Measurements from ENCODE around the gene PANK4. TPM values are rescaled to one million over a fixed set of nuclear protein-coding genes. Genes with fewer than 3 reads are reported as not detected.

The PANK4 gene
- total RNA-seq, 6 donors from 2014 or later = 20.7 to 123 (median 36.9) TPM

DNA sequence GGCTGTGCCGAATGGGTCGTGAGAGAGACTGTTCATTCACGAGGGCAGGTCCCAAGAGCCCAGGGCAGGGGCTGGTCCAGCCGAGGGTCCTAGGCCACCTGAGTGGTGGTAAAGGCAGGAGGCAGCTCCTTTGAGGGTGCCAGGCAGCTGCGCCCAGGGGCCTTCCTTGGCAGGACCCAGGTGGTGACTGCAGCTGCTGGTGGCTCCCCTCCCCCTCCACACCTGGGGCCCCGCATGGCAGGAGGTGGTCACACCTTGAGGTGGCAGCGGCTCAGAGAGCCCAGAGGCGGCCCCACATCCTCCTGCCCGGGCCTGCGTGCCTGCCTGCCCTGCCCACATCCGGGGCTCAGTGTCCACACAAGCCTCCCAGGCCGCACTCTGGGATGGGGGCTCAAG lies 60.1 kb downstream of the PANK4 start:
- ATAC-seq (ENCODE audit: low FRiP score in 2 of 2) (no peak), DNase-seq (no peak)
- no peak for TF ChIP-seq POLR2A (IDR thresholded peaks at IDR 0.05)
- Histone ChIP-seq H3K4me3 (no peak overlapping the region), H3K9me3 (no peaks in the 10 kb centered on the region), H3K27me3 (peaks cover 0 to 26% (median 10%) of the 10 kb centered on the region in 4 donors), H3K36me3 (no peaks in the 10 kb centered on the region), H3K27ac (no peak overlapping the region), H3K4me1 (peaks cover 0 to 7% (median 5%) of the 10 kb centered on the region in 4 donors)
- 50 to 60% methylated on average over 1 to 2 of the region's 12 CpGs for WGBS, 2 donors

- TF ChIP-seq POLR2A (IDR thresholded peaks at IDR 0.05) = no peak
- TF ChIP-seq CTCF (IDR thresholded peaks at IDR 0.05) = no peak
- no peak for TF ChIP-seq EP300 (IDR thresholded peaks at IDR 0.05)
- no peak for TF ChIP-seq POLR2AphosphoS5 (IDR thresholded peaks at IDR 0.05)
- Histone ChIP-seq H3K9me3 (no peaks in the 10 kb centered on the region), H3K36me3 (no peaks in the 10 kb centered on the region), H3K27ac (no peak overlapping the region), H3K4me3 (no peak overlapping the region), H3K4me1 (peaks cover 0 to 7% (median 5%) of the 10 kb centered on the region in 4 donors), H3K27me3 (peaks cover 0 to 26% (median 10%) of the 10 kb centered on the region in 4 donors)
- no peak for ATAC-seq (ENCODE audit: low FRiP score in 2 of 2)
- no peak for DNase-seq
- WGBS, 2 donors = 76 to 78% methylated on average over 17 to 30 of the region's 33 CpGs
Measured at GRCh38 chr1:2465371-2466269, 60.8 kb downstream of the PANK4 start.

DNA sequence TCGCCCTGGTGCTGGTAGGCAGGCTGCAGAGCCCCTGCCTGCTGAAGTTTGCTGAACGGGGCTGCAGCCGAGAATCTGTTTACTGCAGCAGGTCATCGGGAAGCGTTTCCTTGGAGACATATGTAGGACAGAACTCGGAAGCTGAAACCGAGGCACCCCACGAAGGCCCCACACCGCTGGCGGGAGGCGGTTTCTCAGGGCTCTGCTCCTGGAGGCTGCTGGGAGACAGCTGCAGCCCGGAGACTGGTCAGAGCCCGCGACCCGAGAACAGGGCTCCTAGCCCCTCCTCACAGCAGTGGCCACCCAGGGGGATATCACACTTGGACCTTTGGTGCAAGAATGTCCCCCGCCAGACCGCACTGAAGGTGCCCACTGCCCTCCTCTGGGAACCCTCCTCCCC lies 63.0 kb downstream of the PANK4 start:
- Histone ChIP-seq H3K4me3 (no peak overlapping the region), H3K36me3 (no peaks in the 10 kb centered on the region), H3K9me3 (no peaks in the 10 kb centered on the region), H3K27me3 (peaks cover 0 to 20% (median 10%) of the 10 kb centered on the region in 4 donors), H3K4me1 (peaks cover 0 to 11% (median 5%) of the 10 kb centered on the region in 4 donors), H3K27ac (no peak overlapping the region)
- TF ChIP-seq POLR2A (IDR thresholded peaks at IDR 0.05) (no peak), EP300 (IDR thresholded peaks at IDR 0.05) (no peak), CTCF (IDR thresholded peaks at IDR 0.05) (no peak), POLR2AphosphoS5 (IDR thresholded peaks at IDR 0.05) (no peak)
- DNase-seq = no peak
- WGBS, 2 donors = 30% methylated on average over 2 to 17 of the region's 17 CpGs
- no peak for ATAC-seq (ENCODE audit: low FRiP score in 2 of 2)

GRCh38 chr1:2462819-2463218 lies 63.6 kb downstream of the PANK4 start:
- peaks cover 0 to 17% (median 10%) of the 10 kb centered on the region in 4 donors for H3K27me3 ChIP-seq
- DNase-seq = no peak
- no peak overlapping the region for H3K27ac ChIP-seq
- peaks cover 0 to 11% (median 5%) of the 10 kb centered on the region in 4 donors for H3K4me1 ChIP-seq
- ATAC-seq (ENCODE audit: low FRiP score in 2 of 2) = no peak
- TF ChIP-seq EP300 (IDR thresholded peaks at IDR 0.05) (no peak), CTCF (IDR thresholded peaks at IDR 0.05) (no peak), POLR2A (IDR thresholded peaks at IDR 0.05) (no peak), POLR2AphosphoS5 (IDR thresholded peaks at IDR 0.05) (no peak)
- H3K36me3 ChIP-seq = no peaks in the 10 kb centered on the region
- no peaks in the 10 kb centered on the region for H3K9me3 ChIP-seq
- H3K4me3 ChIP-seq = no peak overlapping the region
- WGBS, 2 donors = 61 to 66% methylated on average over 6 to 15 of the region's 15 CpGs

GRCh38 chr1:2460996-2461751 lies 65.2 kb downstream of the PANK4 start:
- 81 to 82% methylated on average over 5 to 12 of the region's 18 CpGs for WGBS, 2 donors
- no peak for ATAC-seq (ENCODE audit: low FRiP score in 2 of 2)

More at GRCh38 chr1:2460996-2461751, 65.2 kb downstream of the PANK4 start:
- no peak for TF ChIP-seq CTCF (IDR thresholded peaks at IDR 0.05)
- TF ChIP-seq POLR2A (IDR thresholded peaks at IDR 0.05) = no peak
- TF ChIP-seq POLR2AphosphoS5 (IDR thresholded peaks at IDR 0.05) = no peak
- no peak for TF ChIP-seq EP300 (IDR thresholded peaks at IDR 0.05)
- no peak for DNase-seq
- H3K27me3 ChIP-seq = peaks cover 0 to 4% (median under 1%) of the 10 kb centered on the region in 4 donors
- H3K9me3 ChIP-seq = no peaks in the 10 kb centered on the region
- peaks cover 0 to 5% (median 0%) of the 10 kb centered on the region in 4 donors for H3K4me1 ChIP-seq
- H3K36me3 ChIP-seq = no peaks in the 10 kb centered on the region
- no peak overlapping the region for H3K27ac ChIP-seq
- no peak overlapping the region for H3K4me3 ChIP-seq
